ENCODE results near the gene TEX26.

Gene TEX26

DNA sequence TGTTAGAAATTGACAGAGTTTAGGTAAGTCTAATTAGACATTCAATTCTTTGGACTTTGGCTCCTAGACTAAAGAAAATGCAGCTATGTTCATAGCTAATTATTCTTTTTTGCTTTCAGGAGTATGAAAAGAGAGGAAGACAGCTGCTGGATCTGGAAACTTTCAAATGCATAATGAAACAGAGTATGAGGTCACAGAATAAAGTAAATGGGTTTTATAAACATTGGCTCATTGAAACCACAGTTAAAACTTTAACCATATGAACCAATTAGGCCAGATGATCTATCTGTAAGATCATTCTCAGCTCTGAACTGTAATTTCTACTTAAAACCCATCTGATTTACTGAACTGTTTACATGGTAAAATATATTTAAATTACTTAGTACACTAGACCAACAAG lies 82.7 kb downstream of the TEX26 start:
- DNase-seq: no peak

DNA sequence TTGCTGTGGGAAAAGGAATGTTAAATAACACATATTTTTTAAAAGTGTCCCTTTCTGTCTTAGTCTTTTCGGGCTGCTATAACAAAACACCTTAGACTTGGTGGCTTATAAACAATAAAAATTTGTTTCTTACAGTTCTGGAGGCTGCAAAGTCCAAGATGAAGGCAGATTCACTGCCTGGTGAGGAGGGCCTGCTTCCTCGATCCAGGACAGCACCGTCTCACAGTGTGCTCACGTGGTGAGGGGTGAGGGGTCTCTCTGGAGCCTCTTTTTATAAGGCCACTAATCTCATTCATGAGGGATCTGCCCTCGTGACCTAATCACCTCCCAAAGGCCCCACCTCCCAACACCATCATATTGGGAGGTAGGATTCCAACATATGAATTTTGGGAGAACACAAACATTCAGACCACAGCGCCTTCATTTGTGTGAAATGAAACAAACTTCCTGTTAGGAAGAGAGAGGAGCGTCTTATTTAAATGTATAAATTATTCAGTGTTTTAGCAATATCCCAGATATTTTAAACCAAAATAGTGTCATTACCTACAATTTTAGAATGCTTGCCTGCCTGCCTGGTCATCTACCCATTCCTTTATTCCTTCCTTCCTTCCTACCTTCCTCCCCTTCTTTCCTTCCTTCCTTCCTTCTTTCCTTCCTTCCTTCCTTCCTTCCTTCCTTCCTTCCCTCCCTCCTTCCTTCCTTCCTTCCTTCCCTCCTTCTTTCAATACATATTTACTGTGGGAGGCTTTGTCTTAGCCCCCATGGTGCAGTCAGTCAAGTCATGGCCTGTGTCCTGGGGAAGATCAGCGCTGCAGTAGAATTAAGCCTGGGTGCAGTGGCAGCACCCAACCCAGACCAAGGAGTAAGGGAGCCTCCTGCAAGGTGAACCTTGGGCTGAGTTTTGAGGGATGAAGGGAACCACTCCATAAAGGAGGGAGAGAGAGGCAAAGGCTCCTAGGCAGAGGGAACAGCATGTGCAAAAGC lies 84.2 kb downstream of the TEX26 start:
- DNase-seq: no peak

DNA sequence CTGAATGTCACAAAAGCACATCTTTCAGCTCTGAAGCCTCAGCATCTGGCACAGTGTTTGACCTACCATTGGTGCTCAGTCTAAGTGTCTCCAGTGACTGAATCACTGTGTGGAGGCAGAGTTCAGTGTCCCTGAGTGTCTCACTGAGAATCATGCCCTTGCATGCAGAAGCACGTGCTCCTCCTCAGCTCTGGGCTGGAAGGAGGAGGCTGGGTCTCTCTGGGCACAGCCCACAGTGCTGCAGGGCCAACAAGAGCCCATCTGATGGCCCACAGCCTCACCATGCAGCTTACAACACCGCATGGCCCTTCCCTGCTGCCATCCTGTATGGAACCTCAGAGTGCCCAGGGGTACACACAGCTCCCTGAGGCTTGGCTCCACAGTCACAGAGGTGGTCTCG lies 86.1 kb downstream of the TEX26 start:
- DNase-seq: no peak

DNA sequence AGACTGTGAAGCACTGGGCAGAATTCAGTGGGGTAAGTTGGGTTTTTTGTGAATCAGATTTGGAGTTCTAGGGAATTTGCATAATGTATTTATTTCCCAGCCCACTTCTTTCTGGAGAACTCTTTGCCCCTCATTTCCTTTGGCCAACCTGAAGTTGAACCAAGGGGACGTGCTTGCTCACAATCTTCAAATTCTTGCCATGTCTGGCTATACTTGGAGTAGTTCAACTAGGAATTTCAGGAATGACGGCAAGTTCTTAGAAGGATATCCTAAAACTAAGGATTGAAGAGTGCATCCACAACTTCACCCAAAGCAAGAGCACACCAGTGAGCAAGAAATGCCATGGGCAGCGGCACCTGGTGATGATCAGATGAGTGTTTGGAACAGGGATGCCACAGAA lies 88.5 kb downstream of the TEX26 start:
- no peak for DNase-seq

DNA sequence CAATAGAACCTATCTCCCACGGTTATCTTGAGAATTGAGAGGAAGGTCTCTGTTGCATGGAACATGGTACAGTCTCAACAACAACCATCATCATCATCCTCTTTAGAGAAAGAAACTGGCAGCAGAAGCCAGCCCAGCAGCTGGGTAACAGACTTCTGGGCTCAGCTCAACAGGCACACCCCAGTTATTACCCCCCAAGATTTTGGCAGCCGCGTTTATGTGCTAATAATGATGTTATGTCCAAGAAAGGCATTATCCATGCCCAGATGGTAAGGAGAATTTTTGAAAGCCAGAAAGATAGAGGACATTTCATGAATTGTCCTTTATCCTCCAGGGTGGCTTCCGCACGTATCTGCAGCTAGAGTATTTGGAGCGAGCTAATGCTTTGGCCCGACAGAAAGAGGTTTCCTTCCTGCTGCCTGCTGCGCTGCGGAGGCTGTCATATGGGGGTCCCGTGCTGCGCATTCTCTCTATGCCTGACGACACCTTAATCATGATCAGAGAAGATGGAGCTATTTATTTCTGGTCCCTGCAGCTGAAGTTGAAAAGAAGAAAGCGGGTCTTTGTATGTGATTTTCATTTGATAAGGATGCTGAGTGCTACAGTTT lies 89.9 kb downstream of the TEX26 start:
- DNase-seq: no peak

DNA sequence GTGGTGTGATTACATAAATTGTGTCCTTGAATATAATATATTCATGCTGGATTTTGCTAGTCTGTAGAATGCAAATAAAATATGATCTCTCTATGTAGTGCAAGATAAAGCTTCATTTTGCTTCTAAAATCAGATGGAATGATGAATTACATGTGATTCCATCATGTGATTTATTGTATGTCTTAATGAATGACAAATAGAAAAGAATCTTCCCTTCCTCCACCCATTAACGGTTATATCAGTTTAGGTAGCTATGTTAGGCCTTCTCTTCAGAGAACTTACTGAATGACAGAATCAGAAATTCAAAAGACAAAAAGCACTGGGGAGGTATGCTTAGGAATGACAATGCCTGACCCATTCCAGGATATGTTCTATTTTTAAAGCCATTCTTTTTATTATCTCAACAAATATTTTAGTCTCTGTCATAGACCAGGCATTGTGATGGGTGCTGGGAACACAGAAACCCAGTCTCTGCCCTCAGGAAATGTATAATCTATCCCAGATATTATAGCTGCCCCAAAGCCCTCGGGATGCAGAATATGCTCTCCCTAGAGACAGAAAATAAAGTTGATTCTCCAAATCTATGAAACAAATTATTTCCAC lies 90.6 kb downstream of the TEX26 start:
- DNase-seq: no peak

All from NCI-H510A treated with DMSO at 0.1 percent for 48 hours (cell line).